Tibial nerve (tissue), 3 donors: ENCODE data around the gene PTER.

Experiments
- CTCF ChIP-seq, 5 experiments: fragments of 200-600 bp in 3 of 5; fragments of 450-650 bp in 2 of 5; sonication (generic) in 3 of 5; IDR thresholded peaks; one replicate each; pipeline ENCODE4 v1.5.1; 2016 to 2019; ENCODE audit warnings: antibody characterized with exemption in 5 of 5, mild to moderate bottlenecking in 3 of 5, moderate library complexity in 2 of 5
- POLR2A ChIP-seq, 2 donors: fragments of 450-650 bp; IDR thresholded peaks; one replicate each; pipeline ENCODE4 v1.6.1; 2017; ENCODE audit warnings: antibody characterized with exemption in 2 of 2, mild to moderate bottlenecking in 2 of 2, moderate library complexity in 2 of 2

- no peak for TF ChIP-seq POLR2A (IDR thresholded peaks at IDR 0.05)
- no peak for TF ChIP-seq CTCF (IDR thresholded peaks at IDR 0.05)
These were observed 44.2 kb upstream of the PTER start for GRCh38 chr10:16392531-16393069.
